ENCODE data around the gene PRND.

DNA sequence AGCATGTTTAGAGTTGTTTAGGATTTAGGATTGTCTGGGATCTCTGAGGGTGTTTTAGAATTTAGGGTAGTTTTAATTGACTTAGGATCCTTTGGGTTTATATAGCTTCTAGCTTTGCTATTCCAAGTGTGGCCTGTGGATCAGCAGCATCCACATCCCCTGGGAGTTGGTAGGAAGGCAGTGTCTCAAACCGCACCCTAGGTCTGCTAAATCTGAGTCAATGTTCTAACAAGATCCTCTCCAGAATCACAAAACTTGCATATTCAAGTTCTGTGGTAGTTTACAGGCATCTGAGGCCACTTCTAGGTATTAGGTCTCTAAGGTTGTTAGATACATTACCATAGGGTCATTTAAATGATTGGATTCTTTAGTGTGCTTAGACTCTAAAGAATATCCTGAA, 48.3 kb downstream of the PRND start:
- TF ChIP-seq, protein P1, sequence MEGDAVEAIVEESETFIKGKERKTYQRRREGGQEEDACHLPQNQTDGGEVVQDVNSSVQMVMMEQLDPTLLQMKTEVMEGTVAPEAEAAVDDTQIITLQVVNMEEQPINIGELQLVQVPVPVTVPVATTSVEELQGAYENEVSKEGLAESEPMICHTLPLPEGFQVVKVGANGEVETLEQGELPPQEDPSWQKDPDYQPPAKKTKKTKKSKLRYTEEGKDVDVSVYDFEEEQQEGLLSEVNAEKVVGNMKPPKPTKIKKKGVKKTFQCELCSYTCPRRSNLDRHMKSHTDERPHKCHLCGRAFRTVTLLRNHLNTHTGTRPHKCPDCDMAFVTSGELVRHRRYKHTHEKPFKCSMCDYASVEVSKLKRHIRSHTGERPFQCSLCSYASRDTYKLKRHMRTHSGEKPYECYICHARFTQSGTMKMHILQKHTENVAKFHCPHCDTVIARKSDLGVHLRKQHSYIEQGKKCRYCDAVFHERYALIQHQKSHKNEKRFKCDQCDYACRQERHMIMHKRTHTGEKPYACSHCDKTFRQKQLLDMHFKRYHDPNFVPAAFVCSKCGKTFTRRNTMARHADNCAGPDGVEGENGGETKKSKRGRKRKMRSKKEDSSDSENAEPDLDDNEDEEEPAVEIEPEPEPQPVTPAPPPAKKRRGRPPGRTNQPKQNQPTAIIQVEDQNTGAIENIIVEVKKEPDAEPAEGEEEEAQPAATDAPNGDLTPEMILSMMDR (IDR thresholded peaks at IDR 0.05; ENCODE audit: low read length) = no peak
- no peak for TF ChIP-seq EZH2 (IDR thresholded peaks at IDR 0.05; ENCODE audit: borderline replicate concordance, low read length)
